Measurements from ENCODE around the gene AFG1L.
"Not testable (repeated sequence)": the region's sequence is repeated elsewhere in the genome, so short reads cannot be mapped to it uniquely, and the experiment has no call there.

Gene AFG1L

GRCh38 chr6:108383981-108384380, 89.1 kb downstream of the AFG1L start:
- H3K4me3 ChIP-seq (ENCODE audit: low read depth, low read length): no peak overlapping the region
- TF ChIP-seq CTCF (IDR thresholded peaks at IDR 0.05; ENCODE audit: low read depth, low read length): no peak

- not testable (repeated sequence) for H3K4me3 ChIP-seq (ENCODE audit: low read depth, low read length)
Observed at GRCh38 chr6:108389190-108389589, 94.3 kb downstream of the AFG1L start.

GRCh38 chr6:108395297-108395696, 100.4 kb downstream of the AFG1L start:
- H3K4me3 ChIP-seq (ENCODE audit: low read depth, low read length): no peak overlapping the region
- TF ChIP-seq CTCF (IDR thresholded peaks at IDR 0.05; ENCODE audit: low read depth, low read length): no peak

- no peak overlapping the region for H3K4me3 ChIP-seq (ENCODE audit: low read depth, low read length)
- no peak for TF ChIP-seq CTCF (IDR thresholded peaks at IDR 0.05; ENCODE audit: low read depth, low read length)
Observed at GRCh38 chr6:108403236-108403635, 108.4 kb downstream of the AFG1L start.

GRCh38 chr6:108406943-108407342, 112.1 kb downstream of the AFG1L start:
- H3K4me3 ChIP-seq (ENCODE audit: low read depth, low read length): no peak overlapping the region
- no peak for TF ChIP-seq CTCF (IDR thresholded peaks at IDR 0.05; ENCODE audit: low read depth, low read length)

- no peak overlapping the region for H3K4me3 ChIP-seq (ENCODE audit: low read depth, low read length)
- no peak for TF ChIP-seq CTCF (IDR thresholded peaks at IDR 0.05; ENCODE audit: low read depth, low read length)
Observed at GRCh38 chr6:108407904-108408827, 113.3 kb downstream of the AFG1L start.

- TF ChIP-seq CTCF (IDR thresholded peaks at IDR 0.05; ENCODE audit: low read depth, low read length): no peak
- no peak overlapping the region for H3K4me3 ChIP-seq (ENCODE audit: low read depth, low read length)
Observed at GRCh38 chr6:108408861-108409260, 114.0 kb downstream of the AFG1L start.

GRCh38 chr6:108416047-108416833, 121.4 kb downstream of the AFG1L start:
- H3K4me3 ChIP-seq (ENCODE audit: low read depth, low read length): not testable (repeated sequence)

Data from WI38 (cell line).